ENCODE results near the gene FAM20A. TPM values are rescaled to one million over a fixed set of nuclear protein-coding genes. Genes with fewer than 3 reads are reported as not detected.

Gene FAM20A
- total RNA-seq, 2 experiments from 2014 or later: not detected

- Histone ChIP-seq H3K27me3 (ENCODE audit: control insufficient read depth in 1 of 2, insufficient read depth in 2 of 2, low read length in 2 of 2) (no peaks in the 10 kb centered on the region), H3K9me3 (ENCODE audit: control insufficient read depth in 1 of 2, insufficient read depth in 1 of 2, low read length in 2 of 2) (no peaks in the 10 kb centered on the region), H3K36me3 (ENCODE audit: insufficient read depth, low read length) (peaks cover 13% of the 10 kb centered on the region), H3K27ac (ENCODE audit: low read depth in 1 of 2, low read length in 2 of 2) (peak overlapping the region in 1 of 2 donors; percentile 98), H3K4me3 (ENCODE audit: low read length) (peak overlapping the region; percentile 80), H3K4me1 (ENCODE audit: insufficient read depth, low read length) (peaks cover 17% of the 10 kb centered on the region)
- DNase-seq (peak in 1 of 14 experiments; percentile 12), ATAC-seq (ENCODE audit: poor library complexity) (no peak)
- Mint-ChIP-seq H3K27me3 (no peaks in the 10 kb centered on the region), H3K36me3 (ENCODE audit: low read depth) (peaks cover 34% of the 10 kb centered on the region), H3K4me1 (ENCODE audit: low read depth) (peaks cover 41% of the 10 kb centered on the region), H3K27ac (peak overlapping the region; percentile 99), H3K4me3 (peak overlapping the region; percentile 88), H3K9me3 (no peaks in the 10 kb centered on the region)
- CTCF ChIA-PET: no interaction called here
- intact Hi-C loops (cut with DNase I, micrococcal nuclease): loop anchor here in 1 of 2 experiments (2.0 to 5.0 kb wide), 3 partner anchors 44 to 794 kb away; partner anchors contain the start of genes AMZ2 and NOL11
- POLR2A ChIA-PET: interaction anchor here (0.6 to 3.4 kb wide), 2 partner anchors 14 to 51 kb away, joined by 3 to 23 read pairs; no protein-coding TSS in a partner anchor
- TF ChIP-seq CTCF (IDR thresholded peaks at IDR 0.05): no peak
Observed at GRCh38 chr17:68511254-68511670, 89.9 kb downstream of the FAM20A start.

DNA sequence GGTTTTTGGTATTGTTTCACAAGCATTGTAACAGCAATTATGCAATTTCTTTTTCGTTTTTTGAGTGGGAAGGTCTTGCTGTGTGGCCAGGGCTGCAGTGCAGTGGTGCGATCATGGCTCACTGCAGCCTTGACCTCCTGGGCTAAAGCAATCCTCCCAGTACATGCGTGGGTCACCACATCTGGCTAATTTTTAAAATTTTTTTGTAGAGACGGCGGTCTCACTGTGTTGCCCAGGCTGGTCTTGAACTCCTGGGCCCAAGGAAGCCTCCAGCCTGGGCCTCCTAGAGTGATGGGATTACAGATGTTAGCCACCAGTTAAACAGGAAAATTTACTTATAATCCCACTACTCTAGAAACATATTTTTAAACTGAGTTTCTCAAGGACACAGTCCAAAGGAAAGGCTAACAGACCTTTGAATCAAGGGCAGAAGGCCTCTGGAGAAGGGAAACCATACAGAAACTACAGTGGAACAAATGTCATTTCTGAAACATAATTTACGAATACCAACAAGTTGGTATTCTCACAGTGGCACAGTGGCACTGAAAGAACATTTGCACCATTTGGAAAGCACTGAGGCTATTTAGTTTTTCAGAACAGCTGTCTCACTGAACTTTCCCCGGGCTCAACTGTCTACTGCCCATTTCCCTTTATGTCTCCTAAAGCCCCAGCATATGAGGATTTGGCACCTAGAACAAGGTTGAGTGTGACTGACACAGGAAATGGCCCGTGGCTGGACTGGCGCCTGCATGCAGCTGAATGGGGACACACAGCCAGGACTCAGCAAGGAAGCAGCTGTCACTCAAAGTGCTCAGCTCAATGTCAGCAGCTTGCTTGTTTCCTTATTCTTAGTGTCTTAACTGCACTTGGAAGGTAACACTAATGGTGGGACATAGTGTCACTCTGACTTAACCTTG lies 91.8 kb downstream of the FAM20A start:
- peak overlapping the region; percentile 75 for H3K4me3 Mint-ChIP-seq
- CTCF ChIA-PET: no interaction called here
- intact Hi-C loops (cut with DNase I, micrococcal nuclease): loop anchor here in 1 of 2 experiments (2.0 to 5.0 kb wide), 3 partner anchors 43 to 792 kb away; partner anchors contain the start of genes AMZ2 and NOL11
- H3K9me3 ChIP-seq (ENCODE audit: control insufficient read depth in 1 of 2, insufficient read depth in 1 of 2, low read length in 2 of 2): no peaks in the 10 kb centered on the region
- no peaks in the 10 kb centered on the region for H3K9me3 Mint-ChIP-seq
- TF ChIP-seq CTCF (IDR thresholded peaks at IDR 0.05): no peak
- peaks cover 12% of the 10 kb centered on the region for H3K4me1 ChIP-seq (ENCODE audit: insufficient read depth, low read length)
- H3K36me3 Mint-ChIP-seq (ENCODE audit: low read depth): peaks cover 20% of the 10 kb centered on the region
- no peak overlapping the region for H3K27ac ChIP-seq (ENCODE audit: low read depth in 1 of 2, low read length in 2 of 2)
- peak overlapping the region; percentile 99 for H3K27ac Mint-ChIP-seq
- POLR2A ChIA-PET: no interaction called here
- ATAC-seq (ENCODE audit: poor library complexity) (no peak), DNase-seq (peak in 2 of 14 experiments; percentile 42 to 52)
- H3K4me1 Mint-ChIP-seq (ENCODE audit: low read depth): peaks cover 25% of the 10 kb centered on the region
- H3K4me3 ChIP-seq (ENCODE audit: low read length): no peak overlapping the region
- H3K27me3 Mint-ChIP-seq: no peaks in the 10 kb centered on the region
- no peaks in the 10 kb centered on the region for H3K27me3 ChIP-seq (ENCODE audit: control insufficient read depth in 1 of 2, insufficient read depth in 2 of 2, low read length in 2 of 2)
- no peaks in the 10 kb centered on the region for H3K36me3 ChIP-seq (ENCODE audit: insufficient read depth, low read length)

GRCh38 chr17:68507576-68507975 lies 93.6 kb downstream of the FAM20A start:
- Mint-ChIP-seq H3K36me3 (ENCODE audit: low read depth) (peaks cover 6% of the 10 kb centered on the region), H3K4me3 (no peak overlapping the region), H3K4me1 (ENCODE audit: low read depth) (peaks cover 10% of the 10 kb centered on the region), H3K27me3 (no peaks in the 10 kb centered on the region), H3K27ac (no peak overlapping the region), H3K9me3 (no peaks in the 10 kb centered on the region)
- peaks cover 6% of the 10 kb centered on the region for H3K4me1 ChIP-seq (ENCODE audit: insufficient read depth, low read length)
- no peaks in the 10 kb centered on the region for H3K36me3 ChIP-seq (ENCODE audit: insufficient read depth, low read length)
- ATAC-seq (ENCODE audit: poor library complexity) (no peak), DNase-seq (no peak)
- H3K9me3 ChIP-seq (ENCODE audit: control insufficient read depth in 1 of 2, insufficient read depth in 1 of 2, low read length in 2 of 2): no peaks in the 10 kb centered on the region
- no peak for TF ChIP-seq CTCF (IDR thresholded peaks at IDR 0.05)
- intact Hi-C loops (cut with DNase I, micrococcal nuclease): no loop called here
- POLR2A ChIA-PET: interaction anchor here (0.6 kb wide), 1 partner anchor 291 kb away, joined by 3 read pairs; no protein-coding TSS in a partner anchor
- no peak overlapping the region for H3K4me3 ChIP-seq (ENCODE audit: low read length)
- H3K27me3 ChIP-seq (ENCODE audit: control insufficient read depth in 1 of 2, insufficient read depth in 2 of 2, low read length in 2 of 2): no peaks in the 10 kb centered on the region
- CTCF ChIA-PET: no interaction called here
- no peak overlapping the region for H3K27ac ChIP-seq (ENCODE audit: low read depth in 1 of 2, low read length in 2 of 2)

Data from CD4-positive, alpha-beta T cell (primary cell).